K562 (cell line): Measurements from ENCODE around the gene SOX15. TPM values are rescaled to one million over a fixed set of nuclear protein-coding genes. Genes with fewer than 3 reads are reported as not detected.

Experiments
- AFF4 ChIP-seq: sonication (generic); formaldehyde crosslinking; IDR thresholded peaks from 2 replicates; pipeline ENCODE4 v1.8.0; 2023; ENCODE audit warnings: mild to moderate bottlenecking, missing genetic modification reagents
- CHCHD3 ChIP-seq: fragments of 250-450 bp; sonication (Bioruptor Pico); IDR thresholded peaks from 2 replicates; pipeline ENCODE4 v2.1.2; 2022; ENCODE audit warnings: mild to moderate bottlenecking
- CHD7 ChIP-seq: fragments of 200-600 bp; sonication (generic); IDR thresholded peaks from one replicate; pipeline ENCODE4 v1.6.1; 2012; ENCODE audit warnings: mild to moderate bottlenecking, low read depth, low read length, inconsistent platforms
- HDGF ChIP-seq: fragments of 450-650 bp; IDR thresholded peaks from 2 replicates; pipeline ENCODE4 v1.6.1; 2016
- MXI1 ChIP-seq: IDR thresholded peaks from 2 replicates; pipeline ENCODE4 v1.6.1; 2011; ENCODE audit warnings: low read depth, mild to moderate bottlenecking, improper control_type of control experiment, low read length
- MYBL2 ChIP-seq, 2 experiments: fragments of 450-650 bp in 1 of 2; sonication (generic) in 1 of 2; formaldehyde crosslinking in 1 of 2; IDR thresholded peaks; 2 replicates each; pipeline versions ENCODE4 v1.6.1 to v1.8.1; 2017 to 2022; ENCODE audit warnings: borderline replicate concordance in 1 of 2, inconsistent platforms in 1 of 2, low read depth in 1 of 2, mild to moderate bottlenecking in 1 of 2, missing genetic modification reagents in 1 of 2, moderate library complexity in 1 of 2
- POLR3A ChIP-seq: IDR thresholded peaks from 2 replicates; pipeline ENCODE4 v1.6.1; 2011; ENCODE audit warnings: borderline replicate concordance, mild to moderate bottlenecking, moderate library complexity; ENCODE audit not compliant: insufficient read length, insufficient read depth; ENCODE audit errors: extremely low read depth
- SAFB ChIP-seq: fragments of 200-400 bp; formaldehyde crosslinking; IDR thresholded peaks from 2 replicates; pipeline ENCODE4 v1.6.1; 2017; ENCODE audit warnings: low read depth, low read length, borderline replicate concordance
- TCFL5 ChIP-seq: fragments of 250-450 bp; sonication (Bioruptor Pico); conservative IDR thresholded peaks from 2 replicates; pipeline ENCODE4 v1.6.1; 2021; ENCODE audit warnings: mild to moderate bottlenecking, moderate library complexity, matching md5 sums
- ZFX ChIP-seq: sonication (generic); formaldehyde crosslinking; IDR thresholded peaks from 2 replicates; pipeline ENCODE4 v1.8.0; 2022; ENCODE audit warnings: mild to moderate bottlenecking, missing genetic modification reagents, moderate library complexity
- ZKSCAN1 ChIP-seq: fragments of 150-350 bp; IDR thresholded peaks from 2 replicates; pipeline ENCODE4 v1.6.1; 2016; ENCODE audit warnings: low read depth, low read length
- ZNF583 ChIP-seq: fragments of 250-450 bp; sonication (Bioruptor Pico); IDR thresholded peaks from 2 replicates; pipeline ENCODE4 v1.4.0; 2020
- ZNF780A ChIP-seq: fragments of 250-450 bp; sonication (Bioruptor Pico); IDR thresholded peaks from 2 replicates; pipeline ENCODE4 v1.5.0; 2021; ENCODE audit warnings: mild to moderate bottlenecking
- polyA plus RNA-seq, 8 experiments: library from polyadenylated mRNA; depleted of rRNA in 4 of 8; stranded (reverse) in 5 of 8; unstranded in 3 of 8; fragments of >200 nt; fragmentation: Nextera tagmentation in 2 of 8; fragmentation: Illumina TruSeq in 1 of 8; extraction: Ambion mirVana in 2 of 8; extraction: Trizol in 1 of 8; gene quantifications; 2 replicates each; pipeline versions ENCODE4 v1.2.1 to v1.2.3, GENCODE V29; 2011 to 2014; ENCODE audit warnings: inconsistent platforms in 1 of 8, missing spikeins in 1 of 8
- total RNA-seq, 7 experiments: library from RNA; depleted of rRNA in 6 of 7; stranded (reverse); fragments of >200 nt in 6 of 7; fragmentation: Illumina TruSeq in 2 of 7; extraction: Trizol in 2 of 7; gene quantifications; 2 replicates each; pipeline versions ENCODE4 v1.2.1 to v1.2.3, GENCODE V29; 2011 to 2021; ENCODE audit warnings: low replicate concordance in 1 of 7

The SOX15 gene
- total and polyA plus RNA-seq, 9 of the 15 experiments (the other 6 are each of a cell fraction or from before 2014, with no cell fraction given): 0.07 to 0.33 (median 0.19) TPM; not detected in 5

DNA sequence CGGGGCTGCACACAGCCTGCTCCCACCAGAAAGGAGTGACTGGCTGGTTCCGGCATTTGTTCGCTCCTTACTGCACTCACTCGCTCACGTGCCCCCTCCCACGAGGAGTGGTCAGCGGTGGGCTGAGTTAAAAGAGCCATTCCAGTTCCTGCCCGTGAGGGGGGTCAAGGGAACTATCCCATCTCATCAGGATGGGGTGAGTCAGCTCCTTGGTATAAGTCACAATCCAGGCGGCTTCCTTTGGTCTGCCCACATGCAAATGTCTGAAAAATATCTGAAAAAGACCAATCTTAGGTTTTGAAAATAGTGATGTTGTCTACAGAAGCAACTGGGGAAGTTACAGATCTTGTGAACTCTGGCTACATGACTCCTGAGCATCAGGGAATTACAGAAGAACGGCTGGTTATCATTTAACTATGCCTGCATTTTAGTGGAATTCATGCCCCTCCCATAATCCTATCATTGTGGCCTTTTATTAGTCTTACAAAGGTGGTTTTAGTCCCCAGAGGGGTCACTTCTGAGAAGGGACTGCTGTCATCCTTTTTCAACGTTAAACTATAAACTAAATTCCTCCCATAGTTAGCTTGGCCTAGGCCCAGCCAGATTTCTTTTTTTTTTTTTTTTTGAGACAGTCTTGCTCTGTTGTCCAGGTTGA lies 50.9 kb downstream of the SOX15 start (continued):
- TF ChIP-seq AFF4 (CRISPR knock-in tag) (no peak), ZKSCAN1 (no peak), TCFL5 (CRISPR knock-in tag) (no peak), CHCHD3 (CRISPR knock-in tag) (no peak), HDGF (no peak), ZNF583 (CRISPR knock-in tag) (no peak), ZFX (CRISPR knock-in tag) (no peak), CHD7 (no peak), MXI1 (no peak), POLR3A (no peak), MYBL2 (IDR thresholded peaks at IDR 0.05; ENCODE audit: low read depth) (no peak), MYBL2 (CRISPR knock-in tag; IDR thresholded peaks at IDR 0.05; ENCODE audit: borderline replicate concordance) (no peak), ZNF780A (CRISPR knock-in tag) (no peak), SAFB (no peak)
